ENCODE measurements around the gene UNC5C.

GRCh38 chr4:95466791-95467190, 82.0 kb downstream of the UNC5C start:
- TF ChIP-seq, protein P1, sequence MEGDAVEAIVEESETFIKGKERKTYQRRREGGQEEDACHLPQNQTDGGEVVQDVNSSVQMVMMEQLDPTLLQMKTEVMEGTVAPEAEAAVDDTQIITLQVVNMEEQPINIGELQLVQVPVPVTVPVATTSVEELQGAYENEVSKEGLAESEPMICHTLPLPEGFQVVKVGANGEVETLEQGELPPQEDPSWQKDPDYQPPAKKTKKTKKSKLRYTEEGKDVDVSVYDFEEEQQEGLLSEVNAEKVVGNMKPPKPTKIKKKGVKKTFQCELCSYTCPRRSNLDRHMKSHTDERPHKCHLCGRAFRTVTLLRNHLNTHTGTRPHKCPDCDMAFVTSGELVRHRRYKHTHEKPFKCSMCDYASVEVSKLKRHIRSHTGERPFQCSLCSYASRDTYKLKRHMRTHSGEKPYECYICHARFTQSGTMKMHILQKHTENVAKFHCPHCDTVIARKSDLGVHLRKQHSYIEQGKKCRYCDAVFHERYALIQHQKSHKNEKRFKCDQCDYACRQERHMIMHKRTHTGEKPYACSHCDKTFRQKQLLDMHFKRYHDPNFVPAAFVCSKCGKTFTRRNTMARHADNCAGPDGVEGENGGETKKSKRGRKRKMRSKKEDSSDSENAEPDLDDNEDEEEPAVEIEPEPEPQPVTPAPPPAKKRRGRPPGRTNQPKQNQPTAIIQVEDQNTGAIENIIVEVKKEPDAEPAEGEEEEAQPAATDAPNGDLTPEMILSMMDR (conservative IDR thresholded peaks at IDR 0.05; ENCODE audit: low read depth, low read length), result no peak
- TF ChIP-seq EZH2 (IDR thresholded peaks at IDR 0.05; ENCODE audit: borderline replicate concordance, low read depth, low read length, poor library complexity, severe bottlenecking), result no peak
